Activated CD4-positive, alpha-beta T cell treated with anti-CD3 and anti-CD28 coated beads, Interleukin-2, amount 50 U/mL, for 4 hours (primary cell): ENCODE results near the gene RGPD6.
"Not testable (repeated sequence)": the region's sequence is repeated elsewhere in the genome, so short reads cannot be mapped to it uniquely, and the experiment has no call there.

Experiments
- DNase-seq, 2 experiments: peaks; one replicate each; pipeline ENCODE4 v3.0.0-alpha.2; 2020

Gene RGPD6

GRCh38 chr2:110480084-110480483, 96.9 kb downstream of the RGPD6 start:
- not testable (repeated sequence) for DNase-seq

- DNase-seq = not testable (repeated sequence)
Observed at GRCh38 chr2:110477370-110477769, 99.7 kb downstream of the RGPD6 start.

GRCh38 chr2:110476952-110477351, 100.1 kb downstream of the RGPD6 start:
- DNase-seq = not testable (repeated sequence)

- DNase-seq = not testable (repeated sequence)
Observed at GRCh38 chr2:110475627-110476359, 101.2 kb downstream of the RGPD6 start.

- DNase-seq = not testable (repeated sequence)
Observed at GRCh38 chr2:110474898-110475297, 102.1 kb downstream of the RGPD6 start.

- not testable (repeated sequence) for DNase-seq
Observed at GRCh38 chr2:110473059-110473358, 104.0 kb downstream of the RGPD6 start.

- DNase-seq = not testable (repeated sequence)
Observed at GRCh38 chr2:110472171-110473058, 104.6 kb downstream of the RGPD6 start, which contains the start of gene LIMS4. Gene LIMS4 (minus strand): TSS chr2:110472816. CDS start chr2:110472778, 38 bp downstream.

GRCh38 chr2:110468921-110469320, 108.1 kb downstream of the RGPD6 start:
- DNase-seq = not testable (repeated sequence)

- not testable (repeated sequence) for DNase-seq
Observed at GRCh38 chr2:110465312-110465711, 111.7 kb downstream of the RGPD6 start.
